SKM-1 (cell line): Measurements from ENCODE around the gene THRB.

Experiments used
- DNase-seq: peaks from one replicate; lab custom pipeline; 2025; ENCODE audit not compliant: unreplicated experiment; lab: John Stamatoyannopoulos, UW

Gene THRB

GRCh38 chr3:24192469-24193056 lies 302.1 kb downstream of the THRB start:
- DNase-seq = no peak

GRCh38 chr3:24191801-24192403 lies 302.7 kb downstream of the THRB start:
- DNase-seq = no peak

DNA sequence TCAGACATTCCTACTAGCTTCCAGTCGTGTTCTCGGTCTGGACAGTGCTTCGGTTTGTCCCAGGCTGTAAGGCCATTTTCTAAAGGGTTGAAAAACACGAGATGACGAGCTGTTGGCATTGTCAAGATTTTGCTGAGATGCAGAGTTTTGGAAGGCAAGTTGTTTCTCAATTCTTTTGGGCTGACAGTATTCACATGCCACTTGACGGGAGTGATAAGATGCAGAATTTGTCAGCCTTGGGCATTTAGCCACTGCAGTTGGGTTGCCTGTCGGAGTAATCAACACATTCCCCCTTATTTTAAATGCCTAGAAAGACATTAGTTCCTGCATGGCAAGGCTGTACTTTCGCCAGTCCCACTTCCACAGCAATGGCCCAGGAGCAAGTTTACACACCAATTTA lies 304.4 kb downstream of the THRB start:
- DNase-seq = no peak

DNA sequence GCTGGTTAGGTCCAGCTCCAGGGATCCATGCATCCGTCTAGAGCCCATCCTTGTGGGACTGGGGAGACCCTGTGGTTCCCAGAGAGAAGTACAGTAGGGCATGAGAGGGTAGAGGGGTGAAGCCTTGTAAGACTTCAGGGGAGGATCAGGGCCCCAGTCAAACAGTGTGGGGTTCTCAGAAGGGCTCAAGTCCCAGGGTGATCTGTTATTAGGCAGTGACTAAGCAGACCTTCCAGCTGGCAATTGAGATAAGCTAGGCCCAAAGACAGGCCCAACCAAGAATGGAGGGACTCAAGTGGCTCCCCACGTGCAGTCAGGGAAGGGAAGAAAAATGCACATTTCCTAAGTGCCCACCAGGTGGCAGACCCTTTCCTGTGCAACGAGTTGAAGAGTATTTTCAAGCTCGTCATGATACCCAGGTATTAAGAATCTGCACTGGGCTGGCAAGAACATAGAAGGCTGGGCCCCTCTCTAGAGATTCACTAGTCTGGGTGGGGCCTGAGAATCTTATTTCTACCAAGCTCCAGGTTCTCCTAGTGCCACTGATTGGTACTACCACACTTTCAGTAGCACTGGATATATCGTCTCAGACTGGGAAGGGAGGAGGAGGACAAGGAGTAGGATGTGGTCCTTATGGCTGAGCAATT lies 308.8 kb downstream of the THRB start:
- no peak for DNase-seq

- no peak for DNase-seq
Observed at GRCh38 chr3:24184528-24185176, 310.0 kb downstream of the THRB start.

DNA sequence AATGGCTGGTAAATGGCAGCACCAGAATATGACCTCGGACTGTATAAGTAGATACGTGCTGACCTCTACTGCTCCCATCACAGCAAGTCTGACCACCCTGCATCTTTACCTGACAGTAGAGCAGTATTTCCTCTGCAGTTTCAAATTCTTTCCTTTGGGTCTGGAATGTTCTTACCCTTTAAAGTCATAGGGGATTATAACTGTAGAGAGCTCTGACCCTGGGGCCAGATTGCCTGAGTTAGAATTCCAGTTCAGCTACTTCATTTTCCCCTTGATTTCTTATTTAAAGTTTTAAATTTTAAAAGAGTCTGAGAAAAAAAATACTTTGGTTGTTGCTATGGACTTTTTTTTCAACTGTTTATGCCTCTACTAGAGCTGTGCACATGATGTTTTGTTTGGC lies 311.9 kb downstream of the THRB start:
- no peak for DNase-seq

DNA sequence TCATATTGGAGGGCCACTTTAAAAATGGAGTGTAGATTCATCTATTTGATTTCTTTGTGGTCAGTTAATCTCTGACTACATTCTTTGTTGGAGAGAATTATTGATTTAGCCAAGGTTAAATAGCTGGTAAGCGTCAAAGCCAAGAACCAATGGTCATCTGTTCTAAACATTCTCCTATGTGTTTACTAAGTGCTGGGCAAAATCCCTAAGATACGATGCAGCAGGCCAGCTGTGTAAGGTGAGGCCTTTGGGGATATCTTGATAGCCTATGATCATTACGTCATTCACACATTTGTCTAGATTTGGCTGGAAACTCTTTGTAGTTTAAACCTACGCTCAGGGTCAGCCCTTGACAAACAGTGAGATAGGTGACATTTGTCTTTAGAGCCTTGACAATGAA lies 313.4 kb downstream of the THRB start:
- no peak for DNase-seq

GRCh38 chr3:24180616-24181015 lies 314.0 kb downstream of the THRB start:
- DNase-seq = no peak

DNA sequence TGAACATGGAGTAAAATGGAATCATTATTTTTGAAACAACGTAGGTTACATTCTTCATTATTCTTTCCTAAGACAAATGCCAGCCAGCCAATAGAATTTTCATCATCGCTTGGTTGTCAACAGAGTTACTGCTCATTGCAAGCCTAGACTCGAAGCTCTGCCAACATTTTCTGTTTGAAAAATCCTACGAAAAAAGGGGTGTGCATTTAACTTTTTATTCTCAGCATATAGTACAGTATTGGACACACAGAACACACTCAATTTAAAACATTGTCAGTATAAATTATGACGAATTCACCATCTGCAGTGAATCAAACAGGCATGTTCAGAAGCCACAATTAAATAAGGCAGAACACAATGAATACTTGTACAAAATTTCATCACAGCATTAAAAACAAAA lies 317.4 kb downstream of the THRB start:
- no peak for DNase-seq

DNA sequence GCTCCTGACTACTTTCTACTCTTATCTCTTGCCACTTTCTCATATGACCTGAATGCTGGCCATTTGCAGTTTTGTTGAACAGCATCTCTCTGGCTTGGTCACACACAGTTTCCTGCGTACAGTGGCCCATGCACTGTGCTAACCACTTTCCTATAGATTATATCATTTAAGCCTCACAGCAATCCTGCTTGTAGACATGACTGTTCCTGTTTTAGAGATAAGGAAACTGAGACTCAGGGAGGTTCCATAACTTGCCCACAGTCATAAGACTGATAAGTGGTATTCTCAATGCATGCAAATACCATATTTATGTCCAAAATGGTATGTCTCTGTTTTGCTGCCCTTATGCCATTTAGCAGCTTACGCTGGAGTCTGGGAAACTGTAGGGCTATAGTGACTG lies 320.0 kb downstream of the THRB start:
- DNase-seq = no peak

DNA sequence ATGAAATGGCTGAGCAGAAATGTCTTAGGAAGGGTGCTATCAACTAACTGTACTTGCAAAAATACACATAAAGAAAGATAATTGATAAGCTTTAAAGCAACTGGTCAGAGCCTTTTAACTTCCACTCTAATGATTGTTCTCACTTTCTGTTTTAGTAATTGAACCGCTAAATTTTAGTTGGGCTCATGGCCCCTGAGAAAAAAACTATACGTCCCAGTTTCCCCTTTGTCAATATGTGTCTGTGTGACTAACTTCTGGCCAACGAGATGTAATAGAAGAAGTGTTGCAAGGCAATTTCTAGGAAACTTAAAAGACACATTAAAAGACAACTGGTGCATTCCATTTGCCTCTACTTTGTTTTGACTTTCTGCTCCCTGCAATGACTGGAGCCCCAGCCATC lies 325.7 kb downstream of the THRB start:
- DNase-seq = no peak

- DNase-seq = no peak
Observed at GRCh38 chr3:24167429-24167828, 327.2 kb downstream of the THRB start.

- DNase-seq = no peak
Observed at GRCh38 chr3:24166515-24166914, 328.1 kb downstream of the THRB start.

- no peak for DNase-seq
Observed at GRCh38 chr3:24165603-24165982, 329.1 kb downstream of the THRB start.

GRCh38 chr3:24164967-24165602 lies 329.6 kb downstream of the THRB start:
- DNase-seq = no peak

- DNase-seq = no peak
Observed at GRCh38 chr3:24162929-24163328, 331.7 kb downstream of the THRB start.

- DNase-seq = no peak
Observed at GRCh38 chr3:24161841-24162240, 332.8 kb downstream of the THRB start.

- DNase-seq = no peak
Observed at GRCh38 chr3:24160424-24161095, 334.1 kb downstream of the THRB start.

DNA sequence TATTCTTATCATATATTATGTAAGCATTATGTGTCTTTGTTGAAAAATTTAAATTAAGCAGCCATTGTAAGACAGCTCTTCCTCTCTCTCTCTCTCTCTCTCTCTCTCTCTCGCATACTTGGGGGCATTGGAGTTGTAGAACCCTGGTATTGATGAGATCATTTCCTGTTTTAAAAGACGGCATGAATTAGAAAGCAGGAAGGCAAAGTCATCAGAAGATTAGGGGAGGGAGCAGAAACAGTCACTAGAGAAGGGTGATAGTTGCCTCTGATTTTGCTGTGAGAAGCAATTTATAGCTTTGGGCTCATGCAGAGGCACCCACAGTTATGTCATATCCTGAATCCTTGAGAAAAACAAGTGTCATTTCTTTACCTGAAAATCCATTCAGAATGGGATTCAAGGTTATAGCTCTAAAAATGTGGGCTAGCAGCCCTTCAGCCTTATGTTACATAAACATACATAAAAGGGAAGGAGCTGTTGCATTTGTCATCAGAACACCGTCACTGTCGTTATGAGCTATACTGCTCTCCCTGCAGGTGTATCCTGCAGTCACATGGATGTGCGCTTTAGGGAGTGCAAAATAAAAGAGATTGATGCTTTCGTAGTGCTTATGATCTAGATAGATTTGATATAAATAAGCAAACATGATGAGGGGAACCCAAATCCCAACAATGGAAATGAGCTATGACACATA lies 335.7 kb downstream of the THRB start:
- DNase-seq = no peak

GRCh38 chr3:24157106-24157505 lies 337.5 kb downstream of the THRB start:
- no peak for DNase-seq

- no peak for DNase-seq
Observed at GRCh38 chr3:24156466-24156865, 338.2 kb downstream of the THRB start.
